GM18951 (cell line): ENCODE measurements around the gene EDRF1.

ENCODE experiments used
- POLR2A ChIP-seq: IDR thresholded peaks from 4 replicates; pipeline ENCODE4 v1.6.1; 2011; ENCODE audit warnings: mild to moderate bottlenecking; ENCODE audit not compliant: insufficient read length, insufficient read depth; ENCODE audit errors: extremely low read depth
- in situ Hi-C: fragments of 300-500 bp; cut with MboI; formaldehyde crosslinking; loops from one replicate; pipeline ENCODE4 v1.12.0; 2022; ENCODE audit warnings: low sequenced_read_pairs, mixed read lengths, inconsistent platforms; ENCODE audit not compliant: unreplicated experiment

The EDRF1 gene

GRCh38 chr10:125719173-125720001 is at the start of gene EDRF1:
TSS of gene EDRF1 (plus strand) at chr10:125719709. CDS start at chr10:125719808, 99 bp downstream.
- in situ Hi-C loops, result no loop called here
- TF ChIP-seq POLR2A, result peak; percentile 97

GRCh38 chr10:125672884-125673283 is 46.6 kb upstream of the EDRF1 start:
- in situ Hi-C loops, result no loop called here
- TF ChIP-seq POLR2A, result no peak

- in situ Hi-C loops, result loop anchor here (25.0 kb wide), 1 partner anchor 617 kb away; no protein-coding TSS in a partner anchor
- TF ChIP-seq POLR2A, result no peak
These were observed 40.1 kb upstream of the EDRF1 start for GRCh38 chr10:125679436-125679835.

- in situ Hi-C loops, result loop anchor here (25.0 kb wide), 1 partner anchor 621 kb away; no protein-coding TSS in a partner anchor
- TF ChIP-seq POLR2A, result no peak
These were observed 36.4 kb upstream of the EDRF1 start, which contains the start of gene TEX36 for GRCh38 chr10:125683063-125683462. TSS of gene TEX36 (minus strand) at chr10:125683163. CDS start at chr10:125682989, 174 bp downstream.

- in situ Hi-C loops, result loop anchor here (25.0 kb wide), 1 partner anchor 622 kb away; no protein-coding TSS in a partner anchor
- TF ChIP-seq POLR2A, result no peak
These were observed 35.7 kb upstream of the EDRF1 start for GRCh38 chr10:125683821-125684220.

- TF ChIP-seq POLR2A, result no peak
- in situ Hi-C loops, result loop anchor here (25.0 kb wide), 1 partner anchor 622 kb away; no protein-coding TSS in a partner anchor
These were observed 34.9 kb upstream of the EDRF1 start for GRCh38 chr10:125684581-125684980.

GRCh38 chr10:125687507-125688185 is 31.9 kb upstream of the EDRF1 start:
- in situ Hi-C loops, result loop anchor here (25.0 kb wide), 1 partner anchor 625 kb away; no protein-coding TSS in a partner anchor
- no peak for TF ChIP-seq POLR2A

- in situ Hi-C loops, result loop anchor here (25.0 kb wide), 1 partner anchor 628 kb away; no protein-coding TSS in a partner anchor
- no peak for TF ChIP-seq POLR2A
These were observed 29.4 kb upstream of the EDRF1 start for GRCh38 chr10:125689955-125690569.

GRCh38 chr10:125691160-125691981 is 28.1 kb upstream of the EDRF1 start:
- TF ChIP-seq POLR2A, result no peak

GRCh38 chr10:125692196-125692595 is 27.3 kb upstream of the EDRF1 start:
- no peak for TF ChIP-seq POLR2A
- in situ Hi-C loops, result loop anchor here (25.0 kb wide), 1 partner anchor 630 kb away; no protein-coding TSS in a partner anchor

More at GRCh38 chr10:125691160-125691981, 28.1 kb upstream of the EDRF1 start:
- in situ Hi-C loops, result loop anchor here (25.0 kb wide), 1 partner anchor 629 kb away; no protein-coding TSS in a partner anchor

GRCh38 chr10:125692601-125693523 is 26.6 kb upstream of the EDRF1 start:
- TF ChIP-seq POLR2A, result no peak
- in situ Hi-C loops, result loop anchor here (25.0 kb wide), 1 partner anchor 631 kb away; no protein-coding TSS in a partner anchor
